Measurements from ENCODE around the gene SCN4A.

GRCh38 chr17:63996430-63997182 is 23.9 kb upstream of the SCN4A start:
- TF ChIP-seq, protein P1, sequence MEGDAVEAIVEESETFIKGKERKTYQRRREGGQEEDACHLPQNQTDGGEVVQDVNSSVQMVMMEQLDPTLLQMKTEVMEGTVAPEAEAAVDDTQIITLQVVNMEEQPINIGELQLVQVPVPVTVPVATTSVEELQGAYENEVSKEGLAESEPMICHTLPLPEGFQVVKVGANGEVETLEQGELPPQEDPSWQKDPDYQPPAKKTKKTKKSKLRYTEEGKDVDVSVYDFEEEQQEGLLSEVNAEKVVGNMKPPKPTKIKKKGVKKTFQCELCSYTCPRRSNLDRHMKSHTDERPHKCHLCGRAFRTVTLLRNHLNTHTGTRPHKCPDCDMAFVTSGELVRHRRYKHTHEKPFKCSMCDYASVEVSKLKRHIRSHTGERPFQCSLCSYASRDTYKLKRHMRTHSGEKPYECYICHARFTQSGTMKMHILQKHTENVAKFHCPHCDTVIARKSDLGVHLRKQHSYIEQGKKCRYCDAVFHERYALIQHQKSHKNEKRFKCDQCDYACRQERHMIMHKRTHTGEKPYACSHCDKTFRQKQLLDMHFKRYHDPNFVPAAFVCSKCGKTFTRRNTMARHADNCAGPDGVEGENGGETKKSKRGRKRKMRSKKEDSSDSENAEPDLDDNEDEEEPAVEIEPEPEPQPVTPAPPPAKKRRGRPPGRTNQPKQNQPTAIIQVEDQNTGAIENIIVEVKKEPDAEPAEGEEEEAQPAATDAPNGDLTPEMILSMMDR (IDR thresholded peaks at IDR 0.05; ENCODE audit: insufficient read depth, low read depth, low read length), result no peak
- TF ChIP-seq EZH2 (IDR thresholded peaks at IDR 0.05; ENCODE audit: insufficient read depth, low read length), result no peak

Data from astrocyte (in vitro differentiated cells and primary cell).